Progenitor cell of endocrine pancreas (in vitro differentiated cells): ENCODE results near the gene PLEKHM1. TPM values are rescaled to one million over a fixed set of nuclear protein-coding genes. Genes with fewer than 3 reads are reported as not detected.
"Not testable (repeated sequence)": the region's sequence is repeated elsewhere in the genome, so short reads cannot be mapped to it uniquely, and the experiment has no call there.

Source experiments
- DNase-seq: peaks from one replicate; pipeline ENCODE4 v3.0.0; 2021; ENCODE audit warnings: low spot score; ENCODE audit not compliant: unreplicated experiment
- H3K27ac Mint-ChIP-seq: 2 replicates; pipeline ENCODE4 v1.8.0; 2021; ENCODE audit warnings: mild to moderate bottlenecking, moderate library complexity, mixed read lengths
- H3K27me3 Mint-ChIP-seq: 2 replicates; pipeline ENCODE4 v1.8.0; 2021; ENCODE audit warnings: mixed read lengths
- H3K36me3 Mint-ChIP-seq: 2 replicates; pipeline ENCODE4 v1.8.0; 2022; ENCODE audit warnings: mixed read lengths; ENCODE audit not compliant: insufficient read depth
- H3K4me1 Mint-ChIP-seq: 2 replicates; pipeline ENCODE4 v1.8.0; 2021; ENCODE audit warnings: low read depth, mixed read lengths
- H3K4me3 Mint-ChIP-seq: 2 replicates; pipeline ENCODE4 v1.8.0; 2021; ENCODE audit warnings: low read depth, mild to moderate bottlenecking, moderate library complexity, mixed read lengths
- H3K9me3 Mint-ChIP-seq: 2 replicates; pipeline ENCODE4 v1.8.0; 2021; ENCODE audit warnings: low read depth, mixed read lengths
- CTCF ChIP-seq: fragments of 200-600 bp; sonication (generic); IDR thresholded peaks from one replicate; pipeline ENCODE4 v1.5.0; 2021; ENCODE audit warnings: antibody characterized with exemption, mild to moderate bottlenecking; ENCODE audit not compliant: unreplicated experiment
- total RNA-seq: library from RNA; stranded (reverse); gene quantifications from 2 replicates; pipeline ENCODE4 v1.2.1, GENCODE V29; 2021

The PLEKHM1 gene
- total RNA-seq, 1 donor from 2014 or later: 34.5 TPM

- not testable (repeated sequence) for H3K4me1 Mint-ChIP-seq, H3K27ac Mint-ChIP-seq, H3K9me3 Mint-ChIP-seq, H3K27me3 Mint-ChIP-seq, H3K4me3 Mint-ChIP-seq, DNase-seq, H3K36me3 Mint-ChIP-seq
These were observed 45.4 kb downstream of the PLEKHM1 start for GRCh38 chr17:45444856-45445820.

GRCh38 chr17:45444301-45444700, 46.2 kb downstream of the PLEKHM1 start:
- not testable (repeated sequence) for H3K9me3 Mint-ChIP-seq, H3K4me3 Mint-ChIP-seq, H3K27me3 Mint-ChIP-seq, DNase-seq, H3K27ac Mint-ChIP-seq, H3K36me3 Mint-ChIP-seq, H3K4me1 Mint-ChIP-seq

GRCh38 chr17:45443371-45444260, 46.9 kb downstream of the PLEKHM1 start:
- not testable (repeated sequence) for H3K4me1 Mint-ChIP-seq, H3K4me3 Mint-ChIP-seq, DNase-seq, H3K9me3 Mint-ChIP-seq, H3K27me3 Mint-ChIP-seq, H3K27ac Mint-ChIP-seq, H3K36me3 Mint-ChIP-seq

- no peak for TF ChIP-seq CTCF
- no peak overlapping the region for H3K4me3 Mint-ChIP-seq
These were observed 48.8 kb downstream of the PLEKHM1 start for GRCh38 chr17:45441526-45442310.

GRCh38 chr17:45440839-45441515, 49.5 kb downstream of the PLEKHM1 start:
- not testable (repeated sequence) for H3K9me3 Mint-ChIP-seq, H3K4me3 Mint-ChIP-seq, DNase-seq, H3K4me1 Mint-ChIP-seq, H3K27ac Mint-ChIP-seq, H3K36me3 Mint-ChIP-seq, H3K27me3 Mint-ChIP-seq

More at GRCh38 chr17:45441526-45442310, 48.8 kb downstream of the PLEKHM1 start:
- Mint-ChIP-seq H3K4me1 (peaks cover 7% of the 10 kb centered on the region), H3K9me3 (no peaks in the 10 kb centered on the region), H3K36me3 (no peaks in the 10 kb centered on the region), H3K27me3 (no peaks in the 10 kb centered on the region), H3K27ac (peak overlapping the region; percentile 41)
- no peak for DNase-seq

GRCh38 chr17:45440161-45440778, 50.3 kb downstream of the PLEKHM1 start:
- Mint-ChIP-seq H3K27me3 (peaks cover under 1% of the 10 kb centered on the region), H3K4me1 (peaks cover 7% of the 10 kb centered on the region), H3K36me3 (no peaks in the 10 kb centered on the region), H3K4me3 (no peak overlapping the region), H3K9me3 (no peaks in the 10 kb centered on the region), H3K27ac (no peak overlapping the region)
- no peak for DNase-seq
- no peak for TF ChIP-seq CTCF
